ENCODE measurements around the gene LRRC8B. TPM values are rescaled to one million over a fixed set of nuclear protein-coding genes. Genes with fewer than 3 reads are reported as not detected.

LRRC8B gene
- total RNA-seq, 2 experiments from 2014 or later = 4.4 to 9.9 TPM

GRCh38 chr1:89608984-89609725 is 84.5 kb downstream of the LRRC8B start:
- Histone ChIP-seq H3K9me3 (ENCODE audit: low read length) (no peaks in the 10 kb centered on the region), H3K9me2 (ENCODE audit: insufficient read depth, low read length) (no peaks in the 10 kb centered on the region), H3K4me2 (ENCODE audit: low read length) (no peak overlapping the region), H2AFZ (ENCODE audit: low read length) (no peak overlapping the region), H3K27ac (ENCODE audit: low read depth, low read length, poor library complexity, severe bottlenecking) (no peak overlapping the region), H3K79me2 (ENCODE audit: insufficient read depth, low read depth, low read length) (no peaks in the 10 kb centered on the region), H3K4me3 (ENCODE audit: low read depth, low read length, poor library complexity, severe bottlenecking) (no peak overlapping the region), H3K4me1 (ENCODE audit: insufficient read depth, low read length, poor library complexity, severe bottlenecking) (no peaks in the 10 kb centered on the region), H4K20me1 (ENCODE audit: insufficient read depth, low read length) (no peaks in the 10 kb centered on the region), H3K36me3 (ENCODE audit: insufficient read depth, low read length) (no peaks in the 10 kb centered on the region)
- no TSS peak for BruUV-seq (replicated peaks)
- DNase-seq (ENCODE audit: low spot score) = no peak
- ChIA-PET CTCF (ENCODE audit: unreplicated experiment) (no interaction called here), POLR2A (no interaction called here)
- intact Hi-C loops (cut with micrococcal nuclease; ENCODE audit: unreplicated experiment) = no loop called here
- TF ChIP-seq, protein P1, sequence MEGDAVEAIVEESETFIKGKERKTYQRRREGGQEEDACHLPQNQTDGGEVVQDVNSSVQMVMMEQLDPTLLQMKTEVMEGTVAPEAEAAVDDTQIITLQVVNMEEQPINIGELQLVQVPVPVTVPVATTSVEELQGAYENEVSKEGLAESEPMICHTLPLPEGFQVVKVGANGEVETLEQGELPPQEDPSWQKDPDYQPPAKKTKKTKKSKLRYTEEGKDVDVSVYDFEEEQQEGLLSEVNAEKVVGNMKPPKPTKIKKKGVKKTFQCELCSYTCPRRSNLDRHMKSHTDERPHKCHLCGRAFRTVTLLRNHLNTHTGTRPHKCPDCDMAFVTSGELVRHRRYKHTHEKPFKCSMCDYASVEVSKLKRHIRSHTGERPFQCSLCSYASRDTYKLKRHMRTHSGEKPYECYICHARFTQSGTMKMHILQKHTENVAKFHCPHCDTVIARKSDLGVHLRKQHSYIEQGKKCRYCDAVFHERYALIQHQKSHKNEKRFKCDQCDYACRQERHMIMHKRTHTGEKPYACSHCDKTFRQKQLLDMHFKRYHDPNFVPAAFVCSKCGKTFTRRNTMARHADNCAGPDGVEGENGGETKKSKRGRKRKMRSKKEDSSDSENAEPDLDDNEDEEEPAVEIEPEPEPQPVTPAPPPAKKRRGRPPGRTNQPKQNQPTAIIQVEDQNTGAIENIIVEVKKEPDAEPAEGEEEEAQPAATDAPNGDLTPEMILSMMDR (conservative IDR thresholded peaks at IDR 0.05; ENCODE audit: low read length) = no peak
- TF ChIP-seq EZH2phosphoT487 (IDR thresholded peaks at IDR 0.05; ENCODE audit: borderline replicate concordance, low read depth, low read length) = no peak

GRCh38 chr1:89609781-89610456 is 85.3 kb downstream of the LRRC8B start:
- Histone ChIP-seq H3K4me2 (ENCODE audit: low read length) (no peak overlapping the region), H3K9me3 (ENCODE audit: low read length) (no peaks in the 10 kb centered on the region), H3K9me2 (ENCODE audit: insufficient read depth, low read length) (no peaks in the 10 kb centered on the region), H3K79me2 (ENCODE audit: insufficient read depth, low read depth, low read length) (no peaks in the 10 kb centered on the region), H3K4me3 (ENCODE audit: low read depth, low read length, poor library complexity, severe bottlenecking) (no peak overlapping the region), H2AFZ (ENCODE audit: low read length) (no peak overlapping the region), H4K20me1 (ENCODE audit: insufficient read depth, low read length) (no peaks in the 10 kb centered on the region), H3K27ac (ENCODE audit: low read depth, low read length, poor library complexity, severe bottlenecking) (no peak overlapping the region), H3K36me3 (ENCODE audit: insufficient read depth, low read length) (no peaks in the 10 kb centered on the region), H3K4me1 (ENCODE audit: insufficient read depth, low read length, poor library complexity, severe bottlenecking) (no peaks in the 10 kb centered on the region)
- DNase-seq (ENCODE audit: low spot score) = no peak
- CTCF ChIA-PET (ENCODE audit: unreplicated experiment) = no interaction called here
- TF ChIP-seq EZH2phosphoT487 (IDR thresholded peaks at IDR 0.05; ENCODE audit: borderline replicate concordance, low read depth, low read length) = no peak
- TF ChIP-seq, protein P1 (conservative IDR thresholded peaks at IDR 0.05; ENCODE audit: low read length) = no peak
- POLR2A ChIA-PET = no interaction called here
- BruUV-seq (replicated peaks) = no TSS peak
- intact Hi-C loops (cut with micrococcal nuclease; ENCODE audit: unreplicated experiment) = no loop called here

DNA sequence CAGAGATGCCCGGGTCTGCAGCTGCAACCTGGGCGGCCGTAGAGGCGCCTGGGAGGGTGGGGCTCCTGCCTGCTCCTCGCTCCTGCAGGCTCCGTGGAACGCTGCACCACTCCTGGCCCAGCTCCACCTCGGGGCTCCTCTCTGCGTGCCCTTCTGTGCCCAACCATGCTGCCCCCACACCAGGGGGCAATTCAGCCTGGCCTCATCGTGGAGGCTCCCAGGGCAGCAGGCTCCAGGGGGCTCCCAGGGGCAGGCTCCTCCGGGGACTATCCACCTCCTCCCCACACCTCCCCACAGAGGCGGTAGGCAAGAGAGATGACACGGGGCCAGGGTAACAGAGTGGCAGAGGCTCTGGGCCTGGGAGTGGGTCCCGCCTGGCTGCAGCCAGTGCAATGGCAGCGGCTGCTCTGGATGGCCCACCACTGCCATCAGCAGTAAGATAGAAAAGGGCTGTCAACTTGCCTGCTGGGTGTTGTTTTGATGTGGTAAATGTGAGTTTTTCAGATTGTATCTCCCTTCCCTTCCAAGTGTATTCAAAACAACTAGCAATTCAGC is 85.9 kb downstream of the LRRC8B start:
- Histone ChIP-seq H2AFZ (ENCODE audit: low read length) (no peak overlapping the region), H3K9me3 (ENCODE audit: low read length) (no peaks in the 10 kb centered on the region), H3K9me2 (ENCODE audit: insufficient read depth, low read length) (no peaks in the 10 kb centered on the region), H3K4me2 (ENCODE audit: low read length) (no peak overlapping the region), H3K4me1 (ENCODE audit: insufficient read depth, low read length, poor library complexity, severe bottlenecking) (no peaks in the 10 kb centered on the region), H3K36me3 (ENCODE audit: insufficient read depth, low read length) (no peaks in the 10 kb centered on the region), H4K20me1 (ENCODE audit: insufficient read depth, low read length) (no peaks in the 10 kb centered on the region), H3K79me2 (ENCODE audit: insufficient read depth, low read depth, low read length) (no peaks in the 10 kb centered on the region), H3K27ac (ENCODE audit: low read depth, low read length, poor library complexity, severe bottlenecking) (no peak overlapping the region), H3K4me3 (ENCODE audit: low read depth, low read length, poor library complexity, severe bottlenecking) (no peak overlapping the region)
- DNase-seq (ENCODE audit: low spot score) = no peak
- intact Hi-C loops (cut with micrococcal nuclease; ENCODE audit: unreplicated experiment) = no loop called here
- ChIA-PET CTCF (ENCODE audit: unreplicated experiment) (no interaction called here), POLR2A (interaction anchor here (0.6 kb wide), 1 partner anchor 958 kb away, joined by 3 read pairs; no protein-coding TSS in a partner anchor)
- no TSS peak for BruUV-seq (replicated peaks)
- no peak for TF ChIP-seq EZH2phosphoT487 (IDR thresholded peaks at IDR 0.05; ENCODE audit: borderline replicate concordance, low read depth, low read length)
- TF ChIP-seq, protein P1 (conservative IDR thresholded peaks at IDR 0.05; ENCODE audit: low read length) = no peak

Measured in OCI-LY7 (cell line).